Forelimb muscle (tissue), 1 donor: Measurements from ENCODE around the gene ARHGAP35. TPM values are rescaled to one million over a fixed set of nuclear protein-coding genes. Genes with fewer than 3 reads are reported as not detected.
"Not testable (repeated sequence)": the region's sequence is repeated elsewhere in the genome, so short reads cannot be mapped to it uniquely, and the experiment has no call there.

ENCODE experiments used
- DNase-seq: peaks from one replicate; pipeline ENCODE4 v3.0.0-alpha.2; 2013; ENCODE audit warnings: low read depth
- polyA plus RNA-seq: library from polyadenylated mRNA; unstranded; fragments of 120-200 nt; gene quantifications from one replicate; pipeline ENCODE4 v1.2.1, GENCODE V29; 2013; ENCODE audit not compliant: insufficient read length

The ARHGAP35 gene
- polyA plus RNA-seq, 1 donor, result 36.5 TPM

DNA sequence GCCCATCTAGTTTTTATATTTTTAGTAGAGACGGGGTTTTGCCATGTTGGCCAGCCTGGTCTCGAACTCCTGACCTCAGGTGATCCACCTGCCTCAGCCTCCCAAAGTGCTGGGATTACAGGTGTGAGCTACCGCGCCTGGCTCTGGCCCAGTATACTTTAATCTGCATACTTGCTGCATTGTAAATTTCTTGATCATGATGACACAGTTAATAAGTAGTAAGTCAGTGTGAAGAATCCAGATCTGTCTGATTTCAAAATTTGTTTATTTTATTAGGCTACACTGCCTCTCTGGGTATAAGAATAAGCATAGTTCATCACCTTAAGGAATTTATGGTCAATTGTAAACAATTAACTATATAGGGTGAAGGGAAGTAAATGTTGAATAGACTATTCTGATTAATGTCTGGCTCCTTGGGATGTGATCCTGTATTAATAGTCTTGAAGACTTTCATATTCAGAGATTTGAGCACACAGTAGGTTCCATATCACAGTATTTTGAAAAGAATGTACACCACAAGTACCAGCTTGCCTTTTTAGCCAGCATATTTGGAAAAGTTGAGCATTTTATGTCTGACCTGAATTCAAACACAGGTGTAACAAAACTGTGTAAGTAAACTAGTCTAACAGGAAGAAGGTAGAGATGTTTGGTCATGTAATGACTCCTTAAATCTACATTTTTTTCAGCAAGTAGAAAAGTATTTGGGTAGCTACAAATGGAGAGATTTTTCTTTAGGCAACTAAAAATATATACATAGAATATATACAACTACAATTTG, 7.4 kb downstream of the ARHGAP35 start:
- no peak for DNase-seq

DNA sequence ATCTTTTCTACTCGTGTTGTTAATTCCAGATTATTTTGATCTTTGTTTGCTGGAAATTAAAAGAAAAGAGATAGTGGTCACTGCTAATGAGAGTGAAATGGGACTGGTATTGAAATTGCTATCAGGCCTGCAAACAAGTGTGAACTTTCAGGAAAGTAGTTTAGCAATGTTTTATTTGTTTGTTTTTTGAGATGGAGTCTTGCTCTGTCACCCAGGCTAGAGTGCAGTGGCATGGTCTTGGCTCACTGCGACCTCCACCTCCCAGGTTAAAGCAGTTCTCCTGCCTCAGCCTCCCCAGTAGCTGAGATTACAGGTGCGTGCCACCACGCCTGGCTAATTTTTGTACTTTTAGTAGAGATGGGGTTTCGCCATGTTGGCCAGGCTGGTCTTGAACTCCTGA, 10.4 kb downstream of the ARHGAP35 start:
- not testable (repeated sequence) for DNase-seq

DNA sequence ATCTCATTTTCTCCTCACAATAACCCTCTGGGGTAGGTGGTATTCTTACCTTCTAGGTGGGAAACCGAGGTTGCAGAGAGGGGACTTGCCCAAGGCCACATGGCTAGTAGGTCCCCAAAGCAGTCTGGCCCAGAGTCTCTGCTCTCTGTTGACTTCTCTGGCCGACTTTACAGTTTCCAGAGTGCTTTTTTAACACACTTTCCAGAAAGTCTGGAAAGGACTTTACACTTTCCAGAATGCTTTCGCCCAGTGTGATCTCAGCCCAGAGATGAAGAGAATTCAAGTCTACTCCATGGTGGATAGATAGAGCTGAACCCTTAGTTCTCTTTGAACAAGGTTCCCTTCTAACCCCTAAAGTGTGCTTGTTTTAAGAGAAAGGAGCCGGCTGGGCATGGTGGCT, 12.2 kb downstream of the ARHGAP35 start:
- DNase-seq, result no peak

DNA sequence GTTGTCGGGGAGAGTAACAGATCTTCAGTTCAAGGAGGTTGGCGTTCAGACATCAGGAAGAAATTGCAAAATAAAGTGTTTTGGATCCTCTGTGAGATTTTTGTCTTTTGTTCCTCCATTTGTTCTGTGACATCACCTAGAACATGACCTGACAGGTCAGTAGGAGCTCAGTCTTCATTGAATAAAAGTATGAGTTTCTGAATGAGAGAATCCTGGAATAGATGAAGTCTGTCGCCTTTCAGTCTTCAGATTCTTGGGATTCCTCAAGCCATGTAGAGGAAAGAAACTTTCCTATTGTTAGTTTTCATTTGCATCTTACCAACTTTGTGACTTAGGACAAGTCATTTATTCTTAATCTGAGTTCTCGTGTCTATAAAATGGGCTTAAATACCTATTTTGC, 14.4 kb downstream of the ARHGAP35 start:
- DNase-seq, result no peak

DNA sequence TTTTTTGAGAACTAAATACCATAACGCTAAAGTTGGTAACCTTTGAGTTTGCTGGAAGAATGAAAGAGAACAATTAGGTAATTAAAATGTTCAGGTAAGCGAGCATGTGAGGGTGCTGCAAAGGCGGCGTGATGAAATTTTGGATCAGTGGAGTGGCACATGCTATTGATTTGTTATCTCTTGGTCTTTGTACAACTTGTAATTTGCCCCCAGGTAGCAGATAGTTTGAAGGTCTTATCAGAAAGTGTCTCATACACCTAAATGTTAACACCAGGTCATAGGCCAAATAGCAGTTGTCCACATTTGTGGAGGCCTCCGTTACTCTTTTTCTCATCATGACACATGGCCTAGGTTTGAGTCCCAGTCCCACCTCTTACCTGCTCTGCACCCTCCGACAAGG, 14.9 kb downstream of the ARHGAP35 start:
- DNase-seq, result no peak

DNA sequence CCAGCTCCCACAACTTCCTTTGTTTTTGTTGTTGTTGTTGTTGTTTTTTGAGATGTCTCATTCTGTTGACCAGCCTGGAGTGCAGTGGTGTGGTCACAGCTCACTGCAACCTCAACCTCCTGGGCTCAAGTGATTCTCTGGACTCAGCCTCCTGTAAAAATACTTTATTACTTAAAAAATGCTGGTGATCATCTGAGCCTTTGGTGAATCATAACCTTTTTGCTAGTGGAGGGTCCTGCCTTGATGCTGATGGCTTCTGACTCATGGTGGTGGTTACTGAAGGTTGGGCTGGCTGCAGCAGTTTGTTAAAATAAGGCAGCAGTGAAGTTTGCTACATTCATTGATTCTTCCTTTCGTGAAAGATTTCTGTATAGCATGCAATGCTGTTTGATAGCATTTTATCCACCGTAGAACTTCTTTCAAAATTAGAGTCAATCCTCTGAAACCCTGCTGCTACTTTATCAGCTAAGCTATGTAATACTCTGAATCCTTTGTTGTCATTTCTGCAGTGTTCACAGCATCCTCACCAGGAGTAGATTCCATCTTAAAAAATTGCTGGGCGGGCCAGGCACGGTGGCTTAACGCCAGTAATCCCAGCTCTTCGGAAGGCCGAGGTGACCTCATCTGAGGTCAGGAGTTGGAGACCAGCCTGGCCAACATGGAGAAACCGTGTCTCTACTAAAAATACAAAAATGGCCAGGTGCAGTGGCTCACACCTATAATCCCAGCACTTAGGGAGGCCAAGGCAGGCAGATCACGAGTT, 18.0 kb downstream of the ARHGAP35 start:
- no peak for DNase-seq

DNA sequence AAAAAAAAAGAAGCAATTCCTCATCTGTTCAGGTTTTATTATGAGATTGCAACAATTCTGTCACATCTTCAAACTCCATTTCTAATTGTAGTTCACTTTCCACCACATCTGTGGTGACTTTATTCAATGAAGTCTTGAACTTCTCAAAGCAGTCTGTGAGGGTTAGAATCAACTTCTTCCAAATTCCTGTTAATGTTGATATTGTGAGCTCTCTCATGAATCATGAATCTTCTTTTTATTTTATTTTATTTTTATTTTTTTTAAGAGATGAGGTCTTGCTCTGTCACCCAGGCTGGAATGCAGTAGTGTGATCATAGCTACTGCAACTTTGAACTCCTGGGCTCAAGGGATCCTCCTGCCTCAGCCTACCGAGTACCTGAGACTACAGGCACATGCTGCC, 19.6 kb downstream of the ARHGAP35 start:
- DNase-seq, result no peak

DNA sequence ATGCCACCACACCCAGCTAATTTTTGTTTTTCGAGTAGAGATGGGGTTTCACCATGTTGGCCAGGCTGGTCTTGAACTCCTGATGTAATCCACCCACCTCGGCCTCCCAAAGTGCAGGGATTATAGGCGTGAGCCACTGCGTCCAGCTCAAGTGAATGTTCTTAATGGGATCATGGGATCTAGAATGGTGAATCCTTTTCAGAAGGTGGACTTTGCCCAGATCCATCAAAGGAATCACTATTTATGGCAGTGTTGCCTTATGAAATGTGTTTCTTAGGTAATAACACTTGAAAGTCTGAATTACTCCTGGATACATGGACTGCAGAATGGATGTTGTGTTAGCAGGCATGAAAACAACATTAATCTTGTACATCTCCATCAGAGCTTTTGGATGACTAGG, 20.3 kb downstream of the ARHGAP35 start:
- no peak for DNase-seq

DNA sequence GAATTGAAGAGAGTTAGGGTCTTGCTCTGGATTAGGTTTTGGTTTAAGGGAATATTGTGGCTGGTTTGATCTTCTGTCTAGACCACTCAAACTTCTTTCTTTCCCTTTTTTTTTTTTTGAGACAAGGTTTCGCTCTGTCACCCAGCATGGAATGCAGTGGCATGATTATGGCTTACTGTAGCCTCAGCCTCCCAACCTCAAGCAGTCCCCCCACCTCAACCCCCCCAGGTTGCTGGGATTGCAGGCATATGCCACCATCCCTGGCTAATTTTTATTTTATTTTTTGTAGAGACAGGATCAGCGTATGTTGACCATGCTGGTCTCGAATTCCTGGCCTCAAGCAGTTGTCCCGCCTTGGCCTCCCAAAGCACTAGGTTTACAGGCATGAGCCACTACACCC, 21.2 kb downstream of the ARHGAP35 start:
- DNase-seq, result no peak

DNA sequence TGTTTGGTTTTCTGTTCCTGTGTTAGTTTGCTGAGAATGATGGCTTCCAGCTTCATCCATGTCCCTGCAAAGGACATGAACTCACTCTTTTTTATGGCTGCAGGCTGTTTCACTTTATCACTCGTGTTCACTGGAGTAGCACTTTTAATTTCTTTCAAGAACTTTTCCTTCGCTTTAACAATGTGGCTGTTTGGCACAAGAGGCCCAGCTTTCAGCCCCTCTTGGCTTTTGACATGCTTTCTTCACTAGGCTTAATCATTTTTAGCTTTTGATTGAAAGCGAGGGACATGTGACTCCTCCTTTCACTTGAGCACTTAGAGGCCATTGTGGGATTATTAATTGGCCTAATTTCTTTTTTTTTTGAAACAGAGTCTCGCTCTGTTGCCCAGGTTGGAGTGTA, 22.0 kb downstream of the ARHGAP35 start:
- DNase-seq, result not testable (repeated sequence)

DNA sequence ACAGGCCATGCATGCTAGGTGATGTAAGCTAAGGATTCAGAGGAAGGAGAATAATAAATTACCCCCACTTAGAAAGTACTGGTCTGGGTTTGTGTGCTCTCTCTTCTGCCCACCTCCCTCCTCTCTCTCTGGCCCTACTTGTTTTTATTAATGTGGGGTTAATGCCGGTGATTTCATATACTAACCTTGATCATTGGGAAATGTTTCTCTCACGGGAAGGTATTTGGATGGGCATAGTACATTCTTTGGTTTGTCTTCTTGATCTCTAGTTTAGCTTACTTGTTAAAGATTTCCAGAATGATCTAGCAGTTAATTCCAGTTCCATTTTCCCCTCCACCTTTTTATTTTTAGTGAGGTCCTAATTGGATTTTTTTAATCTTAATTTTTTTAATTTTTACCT, 24.6 kb downstream of the ARHGAP35 start:
- DNase-seq, result no peak

DNA sequence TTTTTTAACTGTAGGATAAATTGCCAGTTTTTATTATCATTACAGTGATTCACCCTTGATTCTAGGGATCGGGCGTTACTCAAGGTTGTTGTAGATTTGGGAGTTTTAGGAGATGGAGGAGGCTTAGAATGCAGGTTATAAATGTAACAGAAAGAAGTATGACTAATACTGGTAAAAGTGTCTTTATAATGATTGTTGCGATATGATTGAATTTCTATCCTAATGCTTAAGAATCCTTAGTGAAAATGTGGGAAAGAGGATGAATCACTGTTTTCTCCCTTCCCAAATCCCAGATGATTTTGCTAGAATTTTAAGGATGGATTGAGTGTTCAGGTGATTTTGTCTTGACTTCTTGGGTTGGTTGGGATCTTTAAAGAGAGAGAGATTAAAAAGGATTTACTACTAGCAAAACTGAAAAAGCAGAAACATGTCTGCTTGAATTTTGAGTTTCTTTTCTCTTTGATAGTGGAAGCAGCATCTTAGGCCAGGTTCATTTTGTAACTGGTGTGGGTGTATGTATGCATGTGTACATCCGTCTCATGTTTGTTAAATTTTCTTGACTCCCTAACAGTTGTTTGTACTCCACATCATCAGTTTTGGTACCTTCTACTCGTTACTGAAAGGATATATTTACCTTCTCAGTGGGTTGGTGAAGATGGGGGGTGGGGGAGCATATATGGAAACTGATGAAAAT, 25.9 kb downstream of the ARHGAP35 start:
- DNase-seq, result no peak

DNA sequence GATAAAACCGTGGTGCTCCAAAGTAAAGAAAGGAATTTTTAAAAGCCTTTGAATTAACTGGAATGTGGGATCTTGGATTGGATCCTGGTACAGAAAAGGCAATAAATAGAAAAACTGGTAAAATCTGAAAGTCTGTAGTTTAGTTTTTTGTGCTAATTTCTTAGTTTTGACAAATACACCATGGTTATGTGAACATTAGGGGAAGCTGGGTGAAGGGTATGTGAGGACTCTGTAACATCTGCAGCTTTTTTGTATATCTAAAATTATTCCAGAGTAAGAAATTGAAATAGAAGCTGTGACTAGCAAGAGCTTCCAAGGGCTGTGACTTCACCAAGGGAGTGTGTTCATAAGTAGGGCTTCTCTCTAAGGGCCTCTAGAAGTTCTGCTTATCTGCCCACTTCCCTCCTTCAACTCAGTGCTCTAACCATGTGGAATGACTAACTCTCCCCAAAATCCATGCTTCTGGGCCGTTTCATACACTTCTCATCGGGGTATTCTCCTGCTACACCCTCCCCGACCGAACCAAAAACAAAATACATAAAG, 26.5 kb downstream of the ARHGAP35 start:
- no peak for DNase-seq

DNA sequence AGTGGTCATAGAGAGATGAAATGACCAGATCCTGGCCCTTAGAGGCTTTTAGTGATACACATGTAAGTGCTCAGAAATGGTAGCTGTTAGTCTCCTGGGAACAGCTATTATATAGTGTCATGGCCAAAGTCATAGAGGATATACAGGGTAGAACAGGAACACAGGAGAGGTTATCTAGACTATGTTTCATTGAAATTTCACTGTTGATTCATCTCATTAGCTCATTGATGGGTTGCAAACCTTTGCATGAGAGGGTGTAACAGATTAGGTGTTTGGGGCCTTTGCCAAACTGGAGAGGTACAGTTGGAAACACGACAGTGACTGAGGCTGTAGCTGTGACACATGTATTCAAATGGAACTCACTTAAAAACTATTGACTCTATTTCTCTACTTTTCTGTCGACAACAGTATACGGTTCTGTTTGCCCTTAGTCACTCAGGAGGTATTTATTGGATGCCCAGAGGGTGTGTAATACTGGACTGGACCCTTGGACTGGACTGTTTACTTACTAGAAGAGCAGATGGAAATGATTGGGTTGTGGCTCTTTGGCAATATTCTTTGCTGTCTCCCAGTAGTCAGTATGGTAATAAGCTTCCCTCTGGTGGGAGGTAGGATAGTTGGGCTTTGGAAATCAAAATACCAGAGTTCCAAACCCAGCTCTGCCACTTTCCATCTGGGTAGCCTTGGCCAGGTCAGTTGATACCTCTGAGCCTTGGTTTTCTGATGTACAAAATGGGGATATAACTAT, 29.8 kb downstream of the ARHGAP35 start:
- DNase-seq, result no peak

DNA sequence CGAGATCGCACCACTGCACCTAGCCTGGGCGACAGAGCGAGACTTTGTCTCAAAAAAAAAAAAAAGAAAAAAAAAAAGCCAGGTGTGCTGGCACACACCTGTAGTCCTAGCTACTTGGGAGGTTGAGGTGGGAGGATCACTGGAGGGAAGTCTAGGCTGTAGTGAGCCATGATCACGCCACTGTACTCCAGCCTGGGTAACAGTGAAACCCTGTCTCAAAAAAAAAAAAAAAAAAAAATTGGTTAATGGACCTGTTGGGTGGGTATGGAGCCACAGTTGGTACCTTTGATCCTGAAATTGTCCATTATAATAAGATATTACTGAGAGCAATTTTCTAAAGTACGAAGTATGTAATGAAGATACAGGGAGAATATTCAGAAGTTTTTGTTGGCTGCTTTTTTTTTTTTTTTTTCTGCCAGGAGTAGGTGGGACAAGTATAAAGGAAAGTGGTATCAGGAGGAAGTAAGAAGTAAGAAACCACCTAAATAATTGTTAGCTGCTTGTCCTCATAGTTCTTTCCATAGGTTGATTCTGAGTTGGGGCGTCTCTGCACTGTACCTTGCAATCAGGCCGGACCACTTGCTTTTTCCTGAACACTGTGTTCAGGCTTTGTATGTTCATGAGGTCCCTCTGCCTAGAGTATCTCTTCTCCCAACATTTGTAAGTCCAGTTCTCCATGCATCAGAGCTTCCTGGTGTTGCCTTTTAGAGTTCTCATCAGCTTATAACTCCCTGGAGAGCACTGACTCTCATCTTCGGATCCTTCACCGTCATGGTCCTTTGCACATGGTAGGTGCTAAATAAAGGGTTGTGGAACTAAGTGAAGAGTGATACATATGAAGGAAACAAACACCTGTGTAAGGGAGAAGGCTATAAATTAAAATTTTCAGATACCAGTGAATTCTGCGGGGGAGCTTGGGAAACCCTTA, 31.7 kb downstream of the ARHGAP35 start:
- DNase-seq, result no peak

DNA sequence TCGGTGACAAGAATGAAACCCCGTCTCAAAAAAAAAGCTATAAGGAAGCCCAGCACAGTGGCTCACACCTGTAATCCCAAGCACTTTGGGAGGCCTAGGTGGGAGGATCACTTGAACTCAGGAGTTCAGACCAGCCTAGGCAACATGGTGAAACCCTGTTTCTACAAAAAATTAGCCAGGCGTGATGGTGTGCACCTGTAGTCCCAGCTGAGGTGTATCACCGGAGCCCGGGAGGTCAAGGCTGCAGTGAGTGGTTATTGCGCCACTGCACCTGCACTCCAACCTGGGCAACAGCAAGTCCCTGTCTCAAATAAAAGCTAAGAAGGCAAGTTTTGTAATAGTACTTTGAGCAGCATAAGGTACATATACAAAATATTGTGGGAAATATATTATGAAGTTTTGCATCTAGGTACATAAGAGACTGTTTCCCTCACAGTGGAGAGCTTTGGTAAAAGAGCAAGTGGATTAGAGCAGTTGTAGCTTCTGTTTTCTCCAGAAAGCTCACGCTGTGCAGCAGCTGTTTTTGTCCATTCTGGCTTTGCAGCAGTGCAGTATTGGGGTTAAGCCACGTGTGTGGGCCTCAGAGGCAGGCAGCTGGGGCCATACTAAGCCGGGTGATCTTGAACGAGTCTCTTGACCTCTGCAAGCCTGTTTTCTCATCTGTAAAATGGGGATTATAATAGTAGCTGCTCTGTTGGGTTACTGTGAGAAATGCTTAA, 35.4 kb downstream of the ARHGAP35 start:
- no peak for DNase-seq

DNA sequence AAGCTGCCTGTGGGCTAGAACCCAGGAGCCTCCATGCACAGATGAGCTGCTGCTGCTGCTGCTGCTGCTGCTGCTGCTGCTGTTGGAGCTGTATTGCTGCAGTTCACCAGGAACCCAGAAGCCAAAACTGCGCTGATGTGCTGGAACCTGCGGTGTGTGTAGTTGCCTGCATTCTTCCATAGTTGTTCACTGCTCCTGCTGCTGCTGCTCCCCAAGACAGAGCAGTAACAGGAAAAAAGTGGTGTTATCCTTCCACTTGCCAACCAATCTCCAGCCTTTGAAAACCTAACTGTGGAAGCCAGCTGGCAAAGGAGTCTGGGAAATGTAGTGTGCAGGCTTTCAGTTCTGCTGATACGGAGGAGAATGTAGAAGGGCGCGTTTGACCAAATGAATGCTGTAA, 37.9 kb downstream of the ARHGAP35 start:
- peak; percentile 52 for DNase-seq

DNA sequence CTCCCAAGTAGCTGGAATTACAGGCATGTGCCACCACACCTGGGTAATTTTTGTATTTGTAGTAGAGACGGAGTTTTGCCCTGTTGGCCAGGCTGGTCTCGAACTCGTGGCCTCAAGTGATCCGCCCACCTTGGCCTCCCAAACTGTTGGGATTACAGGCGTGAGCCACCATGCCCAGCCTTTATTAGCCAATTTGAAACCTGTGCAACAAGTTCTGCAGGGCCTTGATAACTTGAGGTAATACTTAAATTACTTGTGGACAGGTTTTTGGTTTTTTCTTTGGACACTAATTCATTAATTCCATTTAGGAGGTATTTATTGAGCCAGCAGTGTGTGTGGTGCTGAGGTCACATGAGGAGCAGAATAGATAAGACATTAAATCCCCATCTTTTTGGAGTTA, 39.5 kb downstream of the ARHGAP35 start:
- no peak for DNase-seq

DNA sequence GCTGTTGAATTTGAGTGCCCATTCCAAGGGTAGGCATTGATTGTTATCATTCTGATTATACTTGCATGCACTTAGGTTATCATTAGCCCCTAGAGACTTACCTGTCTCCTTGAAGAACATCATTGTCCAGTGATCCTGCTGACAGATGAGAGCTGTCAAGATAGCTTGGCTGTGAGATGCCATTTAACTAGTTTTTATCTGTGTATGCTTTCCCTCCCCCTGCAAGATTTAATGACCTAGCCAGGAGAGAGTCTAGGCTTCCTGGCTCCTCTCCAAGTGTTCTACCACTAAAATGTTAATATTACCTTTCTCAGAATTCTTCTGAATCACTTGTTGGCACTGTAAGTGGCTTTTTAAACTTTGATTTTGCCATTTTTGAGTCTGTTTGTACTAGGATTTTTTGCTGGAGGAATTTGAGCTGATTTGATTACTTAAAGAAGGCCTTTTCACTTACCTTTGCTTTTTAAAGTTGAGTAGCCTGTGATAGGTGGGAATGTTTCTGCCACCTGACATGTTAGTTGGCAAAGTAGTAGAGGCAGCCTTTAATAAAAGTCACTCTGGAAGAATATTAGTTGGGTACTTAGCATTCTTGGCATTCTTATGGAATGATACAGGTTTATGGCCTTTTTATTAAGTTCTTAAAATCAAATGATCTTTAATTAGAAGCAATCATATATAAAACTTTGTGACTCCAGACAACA, 41.1 kb downstream of the ARHGAP35 start:
- DNase-seq, result no peak
